A549 (cell line): ENCODE measurements around the gene CTDSPL. TPM values are rescaled to one million over a fixed set of nuclear protein-coding genes. Genes with fewer than 3 reads are reported as not detected.

Source experiments
- ATAC-seq, 2 experiments: fragments of 200-7000 bp in 1 of 2; fragments of >200 bp in 1 of 2; cut with Nextera tagmentation in 1 of 2; cut with Tn5 transposase in 1 of 2; 3 replicates each; pipeline versions ENCODE4 v1.8.0 to v1.9.1; 2018 to 2020; ENCODE audit warnings: mild to moderate bottlenecking in 1 of 2, moderate library complexity in 1 of 2
- CTCF ChIA-PET: fragments of 300-600 bp; sonication (Branson Sonifier 250); formaldehyde crosslinking; extraction: SDS; loops from one replicate; lab custom pipeline; 2021; ENCODE audit warnings: antibody characterized with exemption, inconsistent platforms; lab: Yijun Ruan, JAX
- POLR2A ChIA-PET: fragments of 350-600 bp; formaldehyde crosslinking; extraction: SDS; loops from one replicate; lab custom pipeline; 2021; ENCODE audit warnings: antibody characterized with exemption, inconsistent platforms; lab: Yijun Ruan, JAX
- DNase-seq, 2 experiments: peaks; one replicate each; pipeline versions ENCODE4 v3.0.0 to v3.0.0-alpha.2; 2011 to 2016; ENCODE audit warnings: low read depth in 1 of 2, low spot score in 1 of 2
- FAIRE-seq: peaks from 2 replicates; lab custom pipeline; 2011; peaks lifted over from hg19 to GRCh38; lab: Jason Lieb, UNC
- H3K27ac ChIP-seq, 2 experiments: fragments of >200 bp; sonication (Bioruptor Twin); formaldehyde crosslinking; 3 replicates each; pipeline ENCODE4 v1.5.1; 2016 to 2017
- H3K4me1 ChIP-seq: fragments of >200 bp; sonication (Bioruptor Twin); formaldehyde crosslinking; 3 replicates; pipeline ENCODE4 v1.6.1; 2016
- H3K4me2 ChIP-seq: fragments of >200 bp; sonication (Bioruptor Twin); formaldehyde crosslinking; 3 replicates; pipeline ENCODE4 v1.6.1; 2016
- H3K4me3 ChIP-seq: fragments of >200 bp; sonication (Bioruptor Twin); formaldehyde crosslinking; 3 replicates; pipeline ENCODE4 v1.5.1; 2016
- H3K9me3 ChIP-seq: fragments of >200 bp; sonication (Bioruptor Twin); formaldehyde crosslinking; 3 replicates; pipeline ENCODE4 v1.6.1; 2016
- BHLHE40 ChIP-seq: IDR thresholded peaks from 2 replicates; pipeline ENCODE4 v1.6.1; 2012; ENCODE audit warnings: low read depth, low read length, inconsistent platforms
- CBX2 ChIP-seq: fragments of 200-600 bp; sonication (generic); IDR thresholded peaks from 2 replicates; pipeline ENCODE4 v1.6.1; 2016; ENCODE audit warnings: low read depth, mild to moderate bottlenecking, borderline replicate concordance
- CBX8 ChIP-seq: fragments of 200-600 bp; sonication (generic); IDR thresholded peaks from 2 replicates; pipeline ENCODE4 v1.6.1; 2016
- CEBPB ChIP-seq, 2 experiments: fragments of >200 bp in 1 of 2; sonication (Bioruptor Twin) in 1 of 2; formaldehyde crosslinking in 1 of 2; IDR thresholded peaks; 2 replicates each; pipeline ENCODE4 v1.6.1; 2012 to 2016
- CHD4 ChIP-seq: fragments of 200-600 bp; sonication (generic); IDR thresholded peaks from 2 replicates; pipeline ENCODE4 v1.6.1; 2016; ENCODE audit warnings: antibody characterized with exemption, mild to moderate bottlenecking, borderline replicate concordance
- E2F6 ChIP-seq: IDR thresholded peaks from 2 replicates; pipeline ENCODE4 v1.6.1; 2012; ENCODE audit warnings: low read depth, borderline replicate concordance
- EP300 ChIP-seq, 2 experiments: fragments of >200 bp; sonication (Bioruptor Twin); formaldehyde crosslinking; IDR thresholded peaks; 2 replicates in 1 of 2; 3 replicates in 1 of 2; pipeline ENCODE4 v1.6.1; 2016 to 2017
- ESRRA ChIP-seq: fragments of 150-350 bp; IDR thresholded peaks from 2 replicates; pipeline ENCODE4 v1.6.1; 2014; ENCODE audit warnings: mild to moderate bottlenecking, low read length, borderline replicate concordance
- FOXS1 ChIP-seq: fragments of 250-450 bp; sonication (Bioruptor Pico); IDR thresholded peaks from 2 replicates; pipeline ENCODE4 v1.5.0; 2020; ENCODE audit warnings: mild to moderate bottlenecking, moderate library complexity
- HOXA7 ChIP-seq: fragments of 250-450 bp; sonication (Bioruptor Pico); IDR thresholded peaks from 2 replicates; pipeline ENCODE4 v1.5.0; 2020; ENCODE audit warnings: mild to moderate bottlenecking, moderate library complexity
- HOXB13 ChIP-seq: fragments of 250-450 bp; sonication (Bioruptor Pico); IDR thresholded peaks from 2 replicates; pipeline ENCODE4 v1.5.0; 2020; ENCODE audit warnings: low read depth, mild to moderate bottlenecking, moderate library complexity
- HOXB5 ChIP-seq: fragments of 250-450 bp; sonication (Bioruptor Pico); IDR thresholded peaks from 2 replicates; pipeline ENCODE4 v1.5.0; 2020; ENCODE audit warnings: mild to moderate bottlenecking, moderate library complexity
- JUNB ChIP-seq: fragments of >200 bp; sonication (Bioruptor Twin); formaldehyde crosslinking; IDR thresholded peaks from 2 replicates; pipeline ENCODE4 v1.6.1; 2016
- MAFK ChIP-seq: fragments of 450-650 bp; IDR thresholded peaks from 2 replicates; pipeline ENCODE4 v1.6.1; 2014; ENCODE audit not compliant: partially characterized antibody
- MAX ChIP-seq: IDR thresholded peaks from 2 replicates; pipeline ENCODE4 v1.6.1; 2012
- MYC ChIP-seq: IDR thresholded peaks from 2 replicates; pipeline ENCODE4 v1.6.1; 2012; ENCODE audit warnings: mild to moderate bottlenecking, inconsistent platforms, low read length, improper control_type of control experiment, borderline replicate concordance
- NPAS2 ChIP-seq: fragments of 250-450 bp; sonication (Bioruptor Pico); IDR thresholded peaks from 2 replicates; pipeline ENCODE4 v1.8.0; 2022; ENCODE audit warnings: mild to moderate bottlenecking, moderate library complexity, borderline replicate concordance
- NR3C1 ChIP-seq: fragments of >200 bp; sonication (Bioruptor Twin); formaldehyde crosslinking; IDR thresholded peaks from 3 replicates; pipeline ENCODE4 v1.6.1; 2017
- POLR2A ChIP-seq: IDR thresholded peaks from 2 replicates; pipeline ENCODE4 v1.6.1; 2012; ENCODE audit warnings: mild to moderate bottlenecking, low read length
- RARB ChIP-seq: fragments of 250-450 bp; sonication (Bioruptor Pico); IDR thresholded peaks from 2 replicates; pipeline ENCODE4 v1.8.0; 2021; ENCODE audit warnings: mild to moderate bottlenecking, moderate library complexity
- RCOR1 ChIP-seq: fragments of 150-350 bp; IDR thresholded peaks from 2 replicates; pipeline ENCODE4 v1.6.1; 2014; ENCODE audit warnings: antibody characterized with exemption, low read length, low read depth
- SMC3 ChIP-seq: fragments of >200 bp; sonication (Bioruptor Twin); formaldehyde crosslinking; IDR thresholded peaks from 3 replicates; pipeline ENCODE4 v1.6.1; 2018; ENCODE audit warnings: inconsistent platforms
- TFCP2L1 ChIP-seq: fragments of 250-450 bp; sonication (Bioruptor Pico); IDR thresholded peaks from 2 replicates; pipeline ENCODE4 v1.5.0; 2021; ENCODE audit warnings: mild to moderate bottlenecking
- TP53 ChIP-seq: fragments of 250-450 bp; sonication (Bioruptor Pico); IDR thresholded peaks from 2 replicates; pipeline ENCODE4 v1.5.0; 2021; ENCODE audit warnings: mild to moderate bottlenecking, moderate library complexity
- ZFP36 ChIP-seq: fragments of 450-650 bp; IDR thresholded peaks from 2 replicates; pipeline ENCODE4 v1.6.1; 2014; ENCODE audit warnings: borderline replicate concordance; ENCODE audit not compliant: partially characterized antibody
- WGBS: methylation state at CpG from one replicate; pipeline ENCODE4 v1.1.6; 2017; ENCODE audit errors: missing lambda C conversion rate; 5-methylcytosine and 5-hydroxymethylcytosine counted together
- polyA plus RNA-seq, 4 experiments: library from polyadenylated mRNA; depleted of rRNA in 3 of 4; stranded (reverse); fragments of >200 nt; fragmentation: RNase III in 1 of 4; extraction: RNeasy Plus Mini Kit Qiagen cat#74134 plus additional on column Dnase treatment in 1 of 4; gene quantifications; 2 replicates in 3 of 4; 3 replicates in 1 of 4; pipeline ENCODE4 v1.2.3, GENCODE V29; 2011 to 2017
- TF ChIP-seq, protein P1 (sequence below): fragments of 250-450 bp; sonication (Bioruptor Pico); IDR thresholded peaks from 2 replicates; pipeline ENCODE4 v1.5.0; 2020; ENCODE audit warnings: low read depth, mild to moderate bottlenecking, moderate library complexity

Gene CTDSPL
- polyA plus RNA-seq, 2 of the 4 experiments (the other 2 are of a cell fraction), result 9.9 to 35.1 TPM

DNA sequence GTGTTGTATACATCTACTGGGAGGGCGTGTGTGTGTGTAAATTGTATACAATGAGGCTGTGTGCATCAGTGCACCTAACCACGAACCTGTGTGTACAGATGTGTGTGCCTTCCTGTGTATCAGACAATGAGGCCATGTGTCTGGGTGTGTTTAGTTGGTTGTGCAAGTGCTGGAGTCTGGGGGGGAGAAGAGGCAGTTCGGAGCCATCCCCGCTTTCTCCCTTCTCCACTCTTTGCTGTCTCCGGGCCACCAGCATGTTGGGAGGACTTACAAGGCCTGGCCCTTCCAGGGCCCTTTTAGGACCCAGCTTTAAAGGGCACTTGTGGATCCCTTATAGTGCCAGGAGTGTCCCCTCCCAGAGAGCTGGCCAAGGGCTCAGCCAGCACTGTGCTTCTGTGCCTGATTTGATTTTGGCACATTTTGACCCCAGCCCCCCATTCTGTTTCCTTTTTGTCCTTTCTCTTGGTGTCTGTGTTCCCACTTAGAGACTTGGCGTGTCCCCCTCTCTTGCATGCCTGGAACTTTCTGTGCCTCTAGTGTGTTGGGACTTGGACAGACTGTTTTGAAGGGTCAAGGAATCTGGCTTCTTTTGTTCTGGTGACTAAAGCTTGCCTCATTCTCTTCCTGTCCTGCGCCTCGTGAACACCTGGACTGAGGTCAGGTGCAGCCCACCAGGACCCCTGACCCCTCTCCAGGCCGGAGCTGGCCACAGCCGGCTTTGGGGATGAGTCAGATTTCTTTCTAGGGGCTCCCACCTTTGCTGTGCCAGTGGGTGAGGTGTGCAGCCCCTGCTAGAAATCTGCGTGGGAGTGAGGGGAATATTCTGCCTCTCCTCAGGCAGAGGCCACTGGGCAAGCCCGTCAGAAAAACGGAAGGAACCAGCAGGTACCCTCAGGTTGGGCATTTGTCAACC lies 1.5 kb downstream of the CTDSPL start:
- no peak for DNase-seq
- TF ChIP-seq, protein P1, sequence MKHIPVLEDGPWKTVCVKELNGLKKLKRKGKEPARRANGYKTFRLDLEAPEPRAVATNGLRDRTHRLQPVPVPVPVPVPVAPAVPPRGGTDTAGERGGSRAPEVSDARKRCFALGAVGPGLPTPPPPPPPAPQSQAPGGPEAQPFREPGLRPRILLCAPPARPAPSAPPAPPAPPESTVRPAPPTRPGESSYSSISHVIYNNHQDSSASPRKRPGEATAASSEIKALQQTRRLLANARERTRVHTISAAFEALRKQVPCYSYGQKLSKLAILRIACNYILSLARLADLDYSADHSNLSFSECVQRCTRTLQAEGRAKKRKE, result no peak
- no peak for TF ChIP-seq TFCP2L1 (CRISPR knock-in tag)
- H3K4me3 ChIP-seq, result peak overlapping the region; percentile 78
- peak; percentile 6 to 12; a peak in 3 of 6 replicates for ATAC-seq
- 62% methylated on average over 13 of the region's 13 CpGs for WGBS
- peak overlapping the region; percentile 97 for H3K4me2 ChIP-seq
- 0 out of 3 replicates have a peak, but pooled peaks cover 3% of the 10 kb centered on the region for H3K9me3 ChIP-seq
- H3K27ac ChIP-seq, result peak overlapping the region; percentile 77 to 88; a peak in 5 of 6 replicates
- CTCF ChIA-PET, result interaction anchor here (1.6 to 3.4 kb wide), 2 partner anchors 8 to 104 kb away, joined by 9 to 12 read pairs; no protein-coding TSS in a partner anchor
- POLR2A ChIA-PET, result no interaction called here
- peaks cover 34% of the 10 kb centered on the region for H3K4me1 ChIP-seq
- FAIRE-seq, result no peak

DNA sequence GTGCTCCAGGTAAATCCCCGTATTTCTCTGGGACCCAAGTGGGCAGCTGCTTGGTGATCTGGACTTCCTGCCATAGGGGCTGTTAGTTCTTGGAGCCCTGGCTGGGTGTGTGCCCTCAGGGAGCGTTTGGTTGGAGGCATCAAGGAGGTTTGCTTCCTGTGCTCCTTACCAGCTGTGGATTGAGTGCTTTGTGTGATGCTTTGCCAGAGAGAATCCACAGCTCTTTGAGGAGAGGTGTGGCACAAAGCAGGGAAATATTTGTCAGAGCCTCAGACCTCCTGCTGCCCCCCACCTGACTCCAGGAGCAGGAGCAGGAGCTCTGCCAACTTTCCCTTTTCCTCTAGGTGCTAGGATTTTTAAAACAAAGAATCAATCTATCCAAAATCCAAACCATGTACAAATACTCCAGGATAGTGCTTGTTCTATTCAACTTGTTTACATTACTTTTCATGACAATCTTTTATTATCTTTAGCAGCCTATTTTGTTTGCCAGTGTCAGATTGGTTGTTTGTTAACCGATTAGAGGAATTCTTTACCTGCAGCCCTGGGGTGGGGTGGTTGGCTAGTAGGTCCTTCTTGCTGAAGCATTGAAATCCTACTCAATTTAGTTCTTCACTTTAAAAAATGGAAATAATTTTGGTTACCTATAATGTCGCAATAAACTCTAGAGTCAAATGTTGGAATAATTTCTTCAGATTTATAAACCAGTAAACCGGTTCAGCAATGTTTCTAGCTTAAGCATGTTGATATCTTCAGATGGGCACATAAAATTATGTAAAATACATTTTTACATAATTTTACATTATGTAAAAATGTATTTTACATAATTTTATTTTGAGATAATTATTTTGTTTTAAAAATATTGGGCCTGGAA lies 2.5 kb downstream of the CTDSPL start:
- TF ChIP-seq RARB, result no peak
- peak; percentile 13 to 16; a peak in 1 of 4 replicates for TF ChIP-seq CEBPB (IDR thresholded peaks at IDR 0.05)
- peak overlapping the region; percentile 97 for H3K4me2 ChIP-seq
- DNase-seq (peak in 1 of 2 experiments; percentile 23), FAIRE-seq (no peak), ATAC-seq (no peak)
- H3K4me3 ChIP-seq, result no peak overlapping the region
- 48% methylated on average over 5 of the region's 5 CpGs for WGBS
- H3K9me3 ChIP-seq, result 0 out of 3 replicates have a peak, but pooled peaks cover 3% of the 10 kb centered on the region
- CTCF ChIA-PET, result interaction anchor here (1.6 to 3.4 kb wide), 2 partner anchors 9 to 103 kb away, joined by 9 to 12 read pairs; no protein-coding TSS in a partner anchor
- peak overlapping the region; percentile 12 to 88; a peak in 2 of 6 replicates for H3K27ac ChIP-seq
- H3K4me1 ChIP-seq, result peaks cover 34% of the 10 kb centered on the region
- POLR2A ChIA-PET, result no interaction called here

GRCh38 chr3:37864904-37865303 lies 3.2 kb downstream of the CTDSPL start:
- WGBS, result 35% methylated on average over 1 of the region's 1 CpG
- TF ChIP-seq ZFP36 (no peak), E2F6 (no peak), JUNB (no peak), TP53 (CRISPR knock-in tag) (no peak), MAX (0 out of 2 replicates have a peak, but pooled peaks have one; percentile 34), CBX2 (no peak), NR3C1 (no peak), BHLHE40 (no peak)
- POLR2A ChIA-PET, result no interaction called here
- peak in 1 of 2 experiments; percentile 15 for DNase-seq
- Histone ChIP-seq H3K9me3 (0 out of 3 replicates have a peak, but pooled peaks cover 2% of the 10 kb centered on the region), H3K4me1 (peaks cover 34% of the 10 kb centered on the region), H3K4me3 (no peak overlapping the region), H3K27ac (no peak overlapping the region), H3K4me2 (no peak overlapping the region)
- CTCF ChIA-PET, result interaction anchor here (1.0 to 3.4 kb wide), 3 partner anchors 8 to 102 kb away, joined by 3 to 12 read pairs (median 9); no protein-coding TSS in a partner anchor
- no peak for FAIRE-seq
- ATAC-seq, result no peak

- no peak for ATAC-seq
- Histone ChIP-seq H3K4me2 (no peak overlapping the region), H3K4me3 (no peak overlapping the region), H3K4me1 (peaks cover 27% of the 10 kb centered on the region), H3K9me3 (peaks cover 3% of the 10 kb centered on the region; the same call in 2 of the 3 replicates), H3K27ac (no peak overlapping the region)
- 94% methylated on average over 1 of the region's 1 CpG for WGBS
- CTCF ChIA-PET, result interaction anchor here (2.0 kb wide), 1 partner anchor 12 kb away, joined by 14 read pairs; no protein-coding TSS in a partner anchor
- DNase-seq, result no peak
- peak; percentile 39 for FAIRE-seq
- POLR2A ChIA-PET, result no interaction called here
- TF ChIP-seq EP300 (IDR thresholded peaks at IDR 0.05) (no peak), MAFK (no peak), FOXS1 (CRISPR knock-in tag) (no peak), MYC (no peak), CHD4 (no peak), RCOR1 (no peak), HOXB5 (no peak), CBX8 (no peak), POLR2A (no peak), NR3C1 (no peak), NPAS2 (CRISPR knock-in tag) (no peak), ESRRA (no peak), TFCP2L1 (CRISPR knock-in tag) (no peak), SMC3 (no peak), HOXB13 (CRISPR knock-in tag) (no peak), HOXA7 (CRISPR knock-in tag) (no peak)
Measured at GRCh38 chr3:37867144-37867543, 5.5 kb downstream of the CTDSPL start.
